Astrocyte (in vitro differentiated cells and primary cell): ENCODE data around the gene CYP20A1. TPM values are rescaled to one million over a fixed set of nuclear protein-coding genes. Genes with fewer than 3 reads are reported as not detected.

ENCODE experiments used
- DNase-seq: peaks from one replicate; pipeline ENCODE4 v3.0.0-alpha.2; 2010; ENCODE audit warnings: low read depth
- FAIRE-seq: peaks from 2 replicates; lab custom pipeline; 2011; peaks lifted over from hg19 to GRCh38; lab: Jason Lieb, UNC
- H2AFZ ChIP-seq: 2 replicates; pipeline ENCODE4 v1.6.0; 2012; ENCODE audit warnings: low read depth, low read length, inconsistent platforms
- H3K27ac ChIP-seq: 2 replicates; pipeline ENCODE4 v1.5.1; 2011; ENCODE audit warnings: low read depth, low read length, inconsistent platforms
- H3K27me3 ChIP-seq: 2 replicates; pipeline ENCODE4 v1.6.0; 2011; ENCODE audit warnings: low read length, inconsistent platforms; ENCODE audit not compliant: insufficient read depth
- H3K36me3 ChIP-seq: 2 replicates; pipeline ENCODE4 v1.5.1; 2011; ENCODE audit warnings: low read length, inconsistent platforms; ENCODE audit not compliant: insufficient read depth
- H3K4me1 ChIP-seq: 2 replicates; pipeline ENCODE4 v1.5.1; 2011; ENCODE audit warnings: low read length, inconsistent platforms; ENCODE audit not compliant: insufficient read depth
- H3K4me2 ChIP-seq: 2 replicates; pipeline ENCODE4 v1.6.0; 2012; ENCODE audit warnings: low read length, inconsistent platforms
- H3K4me3 ChIP-seq: 2 replicates; pipeline ENCODE4 v1.5.1; 2011; ENCODE audit warnings: low read depth, mild to moderate bottlenecking, low read length, inconsistent platforms; ENCODE audit not compliant: insufficient read depth
- H3K79me2 ChIP-seq: 2 replicates; pipeline ENCODE4 v1.6.0; 2012; ENCODE audit warnings: mild to moderate bottlenecking, low read length, inconsistent platforms; ENCODE audit not compliant: insufficient read depth
- H3K9ac ChIP-seq: 2 replicates; pipeline ENCODE4 v1.6.0; 2012; ENCODE audit warnings: mild to moderate bottlenecking, low read length, inconsistent platforms
- H3K9me3 ChIP-seq: 2 replicates; pipeline ENCODE4 v1.5.1; 2012; ENCODE audit warnings: low read depth, mild to moderate bottlenecking, low read length, inconsistent platforms; ENCODE audit not compliant: insufficient read depth
- H4K20me1 ChIP-seq: 2 replicates; pipeline ENCODE4 v1.6.0; 2012; ENCODE audit warnings: low read length, inconsistent platforms; ENCODE audit not compliant: insufficient read depth
- H3K27ac Mint-ChIP-seq: one replicate; pipeline ENCODE4 v1.8.0; 2021; ENCODE audit warnings: mild to moderate bottlenecking, mixed read lengths; ENCODE audit not compliant: unreplicated experiment
- H3K27me3 Mint-ChIP-seq: one replicate; pipeline ENCODE4 v1.8.0; 2021; ENCODE audit warnings: low read depth, mixed read lengths; ENCODE audit not compliant: unreplicated experiment
- H3K36me3 Mint-ChIP-seq: one replicate; pipeline ENCODE4 v1.8.0; 2021; ENCODE audit warnings: low read depth, mixed read lengths; ENCODE audit not compliant: unreplicated experiment
- H3K4me1 Mint-ChIP-seq: one replicate; pipeline ENCODE4 v1.8.0; 2021; ENCODE audit warnings: low read depth, mixed read lengths; ENCODE audit not compliant: unreplicated experiment
- H3K4me3 Mint-ChIP-seq: one replicate; pipeline ENCODE4 v1.8.0; 2021; ENCODE audit warnings: mild to moderate bottlenecking, moderate library complexity, mixed read lengths; ENCODE audit not compliant: unreplicated experiment
- H3K9me3 Mint-ChIP-seq: one replicate; pipeline ENCODE4 v1.8.0; 2021; ENCODE audit warnings: mild to moderate bottlenecking, mixed read lengths; ENCODE audit not compliant: unreplicated experiment
- EZH2 ChIP-seq: IDR thresholded peaks from 2 replicates; pipeline ENCODE4 v1.6.1; 2012; ENCODE audit warnings: mild to moderate bottlenecking, low read length, inconsistent platforms; ENCODE audit not compliant: insufficient read depth
- total RNA-seq: library from RNA; stranded (reverse); gene quantifications from 2 replicates; pipeline ENCODE4 v1.2.1, GENCODE V29; 2021
- TF ChIP-seq, protein P1 (sequence below): IDR thresholded peaks from 2 replicates; pipeline ENCODE4 v1.5.1; 2011; ENCODE audit warnings: low read depth, mild to moderate bottlenecking, inconsistent platforms, low read length, moderate library complexity; ENCODE audit not compliant: insufficient read depth

Gene CYP20A1
- total RNA-seq, 1 donor from 2014 or later = 14.4 TPM

DNA sequence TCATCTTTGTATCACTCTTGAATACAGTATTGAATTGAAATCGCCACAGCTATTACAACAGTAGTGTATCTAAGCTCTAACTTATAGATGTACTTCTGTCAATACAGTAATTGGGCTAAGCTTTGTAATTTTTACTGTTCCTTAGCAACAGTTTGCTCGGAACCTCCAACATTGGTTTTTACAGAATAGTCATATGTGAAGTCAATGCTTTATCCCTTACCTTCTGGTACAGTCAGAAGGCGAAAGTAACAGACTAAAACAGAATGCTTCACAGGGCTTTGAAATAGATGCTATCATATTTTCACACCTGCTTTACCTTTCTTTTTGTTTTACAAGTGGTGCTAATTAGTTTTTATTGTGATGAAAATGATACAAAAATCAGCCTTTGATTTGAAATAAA lies 46.9 kb upstream of the CYP20A1 start:
- H2AFZ ChIP-seq = no peak overlapping the region
- H3K4me1 ChIP-seq = no peaks in the 10 kb centered on the region
- H4K20me1 ChIP-seq = no peaks in the 10 kb centered on the region
- DNase-seq (no peak), FAIRE-seq (no peak)
- H3K27ac ChIP-seq = no peak overlapping the region
- Mint-ChIP-seq H3K9me3 (no peaks in the 10 kb centered on the region), H3K27me3 (no peaks in the 10 kb centered on the region), H3K27ac (no peak overlapping the region), H3K36me3 (peaks cover 10% of the 10 kb centered on the region), H3K4me1 (no peaks in the 10 kb centered on the region), H3K4me3 (no peak overlapping the region)
- TF ChIP-seq, protein P1, sequence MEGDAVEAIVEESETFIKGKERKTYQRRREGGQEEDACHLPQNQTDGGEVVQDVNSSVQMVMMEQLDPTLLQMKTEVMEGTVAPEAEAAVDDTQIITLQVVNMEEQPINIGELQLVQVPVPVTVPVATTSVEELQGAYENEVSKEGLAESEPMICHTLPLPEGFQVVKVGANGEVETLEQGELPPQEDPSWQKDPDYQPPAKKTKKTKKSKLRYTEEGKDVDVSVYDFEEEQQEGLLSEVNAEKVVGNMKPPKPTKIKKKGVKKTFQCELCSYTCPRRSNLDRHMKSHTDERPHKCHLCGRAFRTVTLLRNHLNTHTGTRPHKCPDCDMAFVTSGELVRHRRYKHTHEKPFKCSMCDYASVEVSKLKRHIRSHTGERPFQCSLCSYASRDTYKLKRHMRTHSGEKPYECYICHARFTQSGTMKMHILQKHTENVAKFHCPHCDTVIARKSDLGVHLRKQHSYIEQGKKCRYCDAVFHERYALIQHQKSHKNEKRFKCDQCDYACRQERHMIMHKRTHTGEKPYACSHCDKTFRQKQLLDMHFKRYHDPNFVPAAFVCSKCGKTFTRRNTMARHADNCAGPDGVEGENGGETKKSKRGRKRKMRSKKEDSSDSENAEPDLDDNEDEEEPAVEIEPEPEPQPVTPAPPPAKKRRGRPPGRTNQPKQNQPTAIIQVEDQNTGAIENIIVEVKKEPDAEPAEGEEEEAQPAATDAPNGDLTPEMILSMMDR = no peak
- TF ChIP-seq EZH2 = no peak
- no peaks in the 10 kb centered on the region for H3K27me3 ChIP-seq
- peaks cover 16% of the 10 kb centered on the region for H3K36me3 ChIP-seq
- H3K9ac ChIP-seq = no peak overlapping the region
- no peaks in the 10 kb centered on the region for H3K9me3 ChIP-seq
- no peak overlapping the region for H3K4me3 ChIP-seq
- no peaks in the 10 kb centered on the region for H3K79me2 ChIP-seq
- no peak overlapping the region for H3K4me2 ChIP-seq

GRCh38 chr2:203195331-203196036 lies 43.3 kb upstream of the CYP20A1 start:
- Mint-ChIP-seq H3K27me3 (no peaks in the 10 kb centered on the region), H3K4me1 (no peaks in the 10 kb centered on the region), H3K36me3 (peaks cover 7% of the 10 kb centered on the region), H3K27ac (peak overlapping the region; percentile 38), H3K9me3 (no peaks in the 10 kb centered on the region), H3K4me3 (no peak overlapping the region)
- DNase-seq (peak; percentile 6), FAIRE-seq (peak; percentile 78)
- Histone ChIP-seq H3K27me3 (no peaks in the 10 kb centered on the region), H3K4me2 (no peak overlapping the region), H3K9me3 (no peaks in the 10 kb centered on the region), H3K4me1 (no peaks in the 10 kb centered on the region), H3K9ac (no peak overlapping the region), H3K4me3 (no peak overlapping the region), H4K20me1 (no peaks in the 10 kb centered on the region), H3K27ac (no peak overlapping the region), H3K79me2 (no peaks in the 10 kb centered on the region), H3K36me3 (peaks cover 20% of the 10 kb centered on the region), H2AFZ (no peak overlapping the region)
- no peak for TF ChIP-seq EZH2
- TF ChIP-seq, protein P1 = no peak

DNA sequence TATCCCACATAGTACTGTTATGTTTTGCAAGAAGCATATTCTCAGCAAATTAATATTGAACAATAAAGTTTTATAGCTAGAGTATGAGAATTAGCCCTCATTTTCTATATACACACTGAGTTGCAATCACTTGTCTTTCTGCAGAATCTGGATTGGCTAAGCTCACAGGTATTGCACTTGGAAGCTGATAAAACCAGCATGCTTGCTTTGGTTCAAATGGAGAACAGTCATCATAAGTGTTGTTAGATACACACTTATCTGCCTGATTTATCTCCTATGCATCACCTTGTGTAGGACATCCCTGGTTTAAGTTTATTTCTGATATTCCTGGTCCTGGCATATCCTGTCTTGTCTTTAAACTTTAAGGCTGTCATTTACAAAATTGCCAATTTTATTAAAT lies 38.0 kb upstream of the CYP20A1 start:
- no peaks in the 10 kb centered on the region for H4K20me1 ChIP-seq
- no peaks in the 10 kb centered on the region for H3K4me1 ChIP-seq
- H3K79me2 ChIP-seq = no peaks in the 10 kb centered on the region
- TF ChIP-seq, protein P1 = no peak
- TF ChIP-seq EZH2 = no peak
- no peaks in the 10 kb centered on the region for H3K27me3 ChIP-seq
- peaks cover 1% of the 10 kb centered on the region for H3K4me1 Mint-ChIP-seq
- H3K9ac ChIP-seq = no peak overlapping the region
- H3K27me3 Mint-ChIP-seq = no peaks in the 10 kb centered on the region
- H3K4me3 Mint-ChIP-seq = no peak overlapping the region
- no peak overlapping the region for H3K27ac Mint-ChIP-seq
- peak; percentile 50 for FAIRE-seq
- H3K9me3 ChIP-seq = no peaks in the 10 kb centered on the region
- no peak for DNase-seq
- peaks cover 24% of the 10 kb centered on the region for H3K36me3 ChIP-seq
- no peak overlapping the region for H2AFZ ChIP-seq
- no peak overlapping the region for H3K27ac ChIP-seq
- no peak overlapping the region for H3K4me2 ChIP-seq
- no peaks in the 10 kb centered on the region for H3K9me3 Mint-ChIP-seq
- H3K36me3 Mint-ChIP-seq = peaks cover 5% of the 10 kb centered on the region
- H3K4me3 ChIP-seq = no peak overlapping the region
